KG1 (cell line): ENCODE data around the gene EEF2K.
A peak's percentile ranks its signal among the peaks of the same experiment; 100 is the strongest.
"Not testable (repeated sequence)": the region's sequence is repeated elsewhere in the genome, so short reads cannot be mapped to it uniquely, and the experiment has no call there.

Source experiments
- DNase-seq: peaks from one replicate; lab custom pipeline; 2025; lab: John Stamatoyannopoulos, UW

Gene EEF2K

DNA sequence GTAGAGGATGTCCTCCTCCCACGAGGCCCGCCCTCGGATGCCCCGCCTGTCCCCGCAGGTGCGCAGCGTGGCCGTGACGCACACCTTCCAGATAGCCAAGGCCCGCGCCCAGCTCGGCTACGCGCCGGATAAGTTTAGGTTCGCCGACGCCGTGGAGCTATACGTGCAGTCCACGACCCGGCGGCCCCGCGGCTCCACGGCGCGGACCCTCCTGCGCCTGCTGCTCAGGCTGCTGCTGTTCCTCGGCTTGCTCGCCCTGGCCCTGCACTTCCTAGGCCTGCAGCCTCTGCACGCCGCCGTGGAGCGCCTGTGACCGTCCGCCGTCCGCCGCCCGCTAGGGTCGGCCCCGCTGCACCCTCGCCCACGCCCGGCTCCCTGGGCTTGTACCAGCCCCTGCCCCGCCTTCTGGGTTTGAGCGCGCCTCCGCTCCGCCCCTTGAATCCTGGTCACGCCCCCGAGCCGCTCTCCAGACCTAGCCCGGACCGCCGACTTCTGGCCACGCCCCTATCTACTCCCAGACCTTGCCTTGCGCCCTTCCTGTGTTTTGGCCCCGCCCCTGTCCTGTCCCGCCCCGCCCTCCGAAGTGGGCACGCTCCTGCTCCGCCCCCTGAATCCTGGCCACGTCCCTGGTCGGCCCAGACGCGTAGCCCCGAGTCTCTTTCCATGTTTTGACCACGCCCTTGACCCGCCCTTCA is 15.8 kb upstream of the EEF2K start:
- DNase-seq, result no peak

GRCh38 chr16:22190776-22191531 is 15.1 kb upstream of the EEF2K start:
- DNase-seq, result peak; percentile 95

DNA sequence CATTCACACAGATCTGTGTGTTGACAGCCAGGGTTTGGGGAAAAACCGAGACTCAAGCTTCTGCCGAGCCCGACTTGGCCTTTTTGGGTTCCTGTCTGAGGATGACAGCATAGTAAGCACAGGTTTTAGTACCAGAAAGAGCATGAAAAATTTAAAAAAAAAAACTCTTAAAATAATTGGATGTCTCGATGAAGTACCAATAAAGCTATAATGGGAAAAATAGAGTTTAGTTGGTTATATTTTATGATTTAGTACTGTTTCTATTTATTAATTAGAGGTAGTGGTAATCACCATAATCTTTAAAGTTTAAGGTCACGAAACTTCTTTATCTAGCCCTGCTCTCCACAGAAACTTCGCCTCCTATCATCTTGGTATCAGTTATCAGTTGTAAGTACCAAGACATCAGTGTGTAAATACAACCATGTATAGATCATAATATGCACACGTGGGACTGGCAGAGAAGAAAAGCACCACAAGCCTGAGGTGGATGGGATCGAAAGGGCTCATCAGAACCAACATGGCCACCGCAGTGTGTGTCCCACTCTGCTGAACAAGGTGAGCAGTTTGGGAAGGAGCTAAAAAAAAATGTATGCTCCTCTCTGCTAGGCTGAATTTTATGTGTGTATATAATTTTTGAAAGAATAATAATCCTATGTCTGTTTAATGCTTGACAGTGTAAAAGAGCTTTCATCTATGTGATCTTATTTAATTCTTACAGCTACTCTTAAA is 14.4 kb upstream of the EEF2K start:
- DNase-seq, result peak; percentile 42

DNA sequence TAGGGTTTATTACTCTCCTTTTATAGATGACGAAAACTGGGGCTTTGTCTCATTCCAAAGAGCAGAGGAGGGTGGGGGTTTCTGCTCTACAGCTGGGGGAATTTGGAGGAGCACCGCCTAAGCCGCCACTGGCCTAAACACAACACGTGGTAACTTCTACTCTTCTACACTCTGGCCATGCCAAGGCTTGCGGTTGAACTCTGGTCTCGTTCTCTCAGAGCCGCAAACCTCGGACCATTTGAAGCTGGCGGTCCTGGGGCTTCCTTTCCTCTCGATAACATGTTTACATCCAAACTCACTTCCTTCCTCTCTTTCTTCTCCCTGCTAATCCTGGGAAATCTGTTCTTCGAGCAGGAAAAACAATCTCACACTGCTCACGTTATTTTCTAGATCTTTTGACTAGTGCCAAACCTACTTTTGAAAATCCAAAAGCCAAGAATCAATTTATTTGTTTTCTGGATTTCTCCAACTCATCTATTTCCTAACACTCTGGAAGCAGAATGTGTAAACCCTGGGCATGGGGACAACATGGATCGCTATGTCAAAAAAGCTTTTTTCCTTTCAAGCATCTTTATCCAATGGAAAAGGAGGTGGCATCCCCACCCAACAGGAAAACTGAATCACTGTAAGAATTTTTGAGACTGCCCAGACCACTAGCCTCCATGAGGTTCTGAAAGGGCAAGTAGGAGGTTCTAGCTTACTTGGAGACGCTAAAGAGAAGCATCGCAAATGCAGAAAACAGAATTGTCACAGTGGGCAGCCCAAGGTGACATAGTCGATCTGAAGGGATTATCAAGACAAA is 13.6 kb upstream of the EEF2K start:
- DNase-seq, result peak; percentile 68

DNA sequence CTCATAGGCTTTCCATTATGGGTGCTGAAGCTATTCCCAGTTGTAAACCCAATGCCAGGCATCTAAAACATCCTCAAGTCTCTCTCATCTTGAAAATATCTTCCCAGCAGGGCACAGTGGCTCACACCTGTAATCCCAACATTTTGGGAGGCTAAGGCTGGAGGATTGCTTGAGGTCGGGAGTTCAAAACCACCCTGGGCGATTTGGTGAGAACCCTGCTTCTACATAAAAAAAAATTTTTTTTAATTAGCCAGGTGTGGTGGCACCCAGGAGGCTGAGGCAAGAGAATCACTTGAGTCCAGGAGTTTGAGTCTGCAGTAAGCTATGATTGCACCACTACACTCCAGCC is 13.0 kb upstream of the EEF2K start:
- DNase-seq, result no peak

DNA sequence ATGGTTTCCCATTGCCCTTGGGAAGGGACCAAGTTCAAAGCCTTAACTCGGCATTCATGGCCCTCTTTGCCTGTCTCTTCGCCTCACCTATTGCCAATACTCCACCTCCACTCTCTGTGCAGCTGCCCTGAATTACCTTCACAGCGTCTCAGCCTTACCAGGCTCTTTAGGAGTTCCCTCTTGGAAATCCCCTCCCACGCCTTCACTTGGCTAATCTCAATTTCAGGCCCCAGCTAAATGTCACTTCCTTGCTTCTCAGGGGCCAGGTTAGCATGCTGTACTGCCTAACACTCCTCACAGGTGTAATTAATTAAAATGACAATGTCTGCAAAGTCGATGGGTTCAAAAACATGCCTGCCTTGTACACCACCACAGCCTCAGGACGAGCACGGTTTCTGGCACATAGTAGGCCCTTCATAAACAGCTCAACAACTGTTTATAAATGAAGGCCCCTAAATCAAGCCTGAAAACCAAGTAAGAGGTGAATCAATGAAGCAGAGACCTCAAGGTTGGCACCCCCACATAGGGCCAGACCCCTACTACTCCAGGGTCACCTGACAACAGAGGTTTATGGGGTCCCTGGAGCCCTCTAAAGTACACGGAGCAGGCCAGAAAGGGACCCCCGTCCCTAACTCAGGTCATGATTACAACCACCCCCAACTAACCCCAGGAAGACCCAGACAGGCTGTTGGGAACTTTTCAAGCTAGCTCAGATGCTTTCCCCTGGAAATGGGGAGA is 11.2 kb upstream of the EEF2K start:
- DNase-seq, result no peak

DNA sequence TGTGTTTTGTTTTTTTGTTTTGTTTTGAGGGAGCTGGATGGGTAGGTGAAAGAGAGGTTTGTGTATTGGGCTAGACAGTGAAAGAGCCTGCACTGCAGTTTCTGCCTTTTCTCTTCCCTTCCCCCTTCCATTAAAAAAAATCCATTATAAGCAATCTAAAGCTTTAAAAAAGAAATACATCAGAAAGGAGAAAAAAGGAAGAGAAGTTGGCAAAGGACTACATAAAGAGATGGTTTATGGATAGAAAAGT is 10.7 kb upstream of the EEF2K start:
- no peak for DNase-seq

DNA sequence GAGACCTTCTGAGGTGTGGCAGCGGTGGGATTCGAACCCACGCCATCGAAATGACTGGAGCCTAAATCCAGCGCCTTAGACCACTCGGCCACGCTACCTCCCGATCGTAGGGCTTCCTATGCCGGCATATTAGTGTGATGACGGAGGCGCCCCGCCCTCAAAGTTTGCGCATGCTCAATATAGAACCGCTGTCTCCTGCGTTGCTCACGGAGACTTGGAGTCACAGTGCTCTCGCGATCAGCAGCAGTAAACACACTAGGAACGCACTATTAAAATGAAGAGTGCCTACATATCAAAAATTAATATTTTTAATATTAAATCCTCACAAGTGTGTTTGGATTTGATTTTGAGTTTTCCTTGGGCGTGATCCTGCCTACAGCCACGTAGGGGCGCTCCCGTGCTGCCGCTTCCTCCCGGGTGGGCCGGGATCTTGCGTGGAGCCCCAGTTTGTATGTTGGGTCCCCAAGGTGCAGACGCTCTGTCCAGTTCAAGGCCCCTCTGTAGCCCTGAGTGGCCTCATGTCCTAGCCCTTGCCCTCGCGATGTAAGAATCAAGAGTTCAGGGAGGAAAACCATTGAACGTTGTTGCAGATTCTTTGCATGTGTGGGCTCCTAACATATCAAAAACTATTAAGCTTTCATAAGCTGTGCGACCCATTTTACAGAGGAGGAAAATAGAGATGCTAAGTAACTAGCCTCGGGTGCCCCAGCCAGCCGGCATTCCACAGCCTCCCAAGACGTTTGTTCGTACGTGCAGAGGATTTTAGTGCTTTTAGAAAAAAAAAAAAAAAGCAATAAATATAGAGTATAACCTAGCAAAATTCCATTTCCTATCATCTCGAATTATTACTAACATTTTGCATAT is 10.2 kb upstream of the EEF2K start:
- DNase-seq, result peak; percentile 93

- DNase-seq, result not testable (repeated sequence)
Measured at GRCh38 chr16:22196559-22197168, 9.4 kb upstream of the EEF2K start.

DNA sequence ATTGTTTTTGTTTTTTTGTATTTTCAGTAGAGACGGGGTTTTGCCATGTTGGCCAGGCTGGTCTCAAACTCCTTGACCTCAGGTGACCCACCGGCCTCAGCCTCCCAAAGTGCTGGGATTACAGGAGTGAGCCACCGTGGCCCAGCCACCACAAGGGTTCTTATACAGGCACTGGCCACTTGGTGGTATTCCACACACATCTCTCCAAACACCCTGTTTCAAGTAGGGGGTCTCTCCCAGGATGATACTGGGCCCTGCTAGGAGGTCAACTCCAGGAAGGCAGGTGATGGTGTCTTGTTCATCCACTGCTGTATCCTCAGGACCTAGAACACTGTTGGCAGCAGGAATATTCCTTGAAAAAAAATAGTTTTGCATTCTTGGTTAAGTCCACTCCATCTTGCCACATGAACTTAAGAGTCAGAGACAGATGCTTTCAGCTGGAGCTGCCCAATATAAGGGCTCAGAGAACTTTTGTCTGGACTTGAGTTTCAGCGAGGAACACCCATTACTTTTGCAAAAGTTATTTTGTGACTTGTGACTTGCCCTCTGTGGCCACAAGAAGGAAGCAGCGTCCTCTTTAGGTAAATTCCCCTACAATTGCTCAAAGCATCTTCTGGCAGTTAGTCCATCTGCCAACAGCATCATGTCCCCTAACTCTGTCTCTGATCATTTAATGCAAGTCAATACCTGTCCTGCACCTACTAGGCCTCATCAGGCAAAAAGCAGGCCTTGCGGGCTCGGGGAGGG is 7.4 kb upstream of the EEF2K start:
- no peak for DNase-seq

DNA sequence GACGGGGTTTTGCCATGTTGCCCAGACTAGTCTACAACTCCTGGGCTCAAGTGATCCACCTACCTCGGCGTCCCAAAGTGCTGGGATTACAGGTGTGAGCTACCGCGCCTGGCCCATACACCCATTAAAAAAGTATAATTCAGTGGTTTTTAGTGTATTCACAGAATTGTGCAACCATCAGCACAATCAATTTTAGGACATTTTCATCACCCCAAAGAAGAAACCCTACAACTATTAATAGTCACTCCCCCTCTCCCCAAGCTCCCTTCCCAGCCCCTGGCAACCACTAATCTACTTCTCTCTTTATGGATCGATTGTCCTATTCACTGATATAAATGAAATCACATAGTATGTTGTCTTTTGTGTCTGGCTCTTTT is 3.8 kb upstream of the EEF2K start:
- no peak for DNase-seq

DNA sequence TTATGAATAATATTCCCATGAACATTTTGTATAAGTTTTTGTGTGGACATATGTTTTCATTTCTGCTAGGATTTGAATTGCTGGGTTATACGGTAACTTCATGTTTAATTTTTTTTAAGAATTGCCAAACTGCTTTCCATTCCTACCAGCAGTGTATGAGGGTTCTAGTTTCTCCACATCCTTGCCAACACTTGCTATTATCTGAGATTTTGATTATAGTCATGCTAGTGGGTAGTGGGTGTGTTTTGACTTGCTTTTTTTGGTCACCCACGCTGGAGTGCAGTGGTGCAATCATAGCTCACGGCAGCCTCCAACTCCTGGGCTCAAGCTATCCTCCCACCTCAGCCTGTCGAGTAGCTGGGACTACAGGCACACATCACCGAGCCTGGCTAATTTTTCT is 3.0 kb upstream of the EEF2K start:
- DNase-seq, result no peak

GRCh38 chr16:22204091-22204655 is 1.9 kb upstream of the EEF2K start:
- no peak for DNase-seq

GRCh38 chr16:22205577-22206012 is 483 bp upstream of the EEF2K start:
- DNase-seq, result no peak

GRCh38 chr16:22206842-22207714 is 1.0 kb downstream of the EEF2K start:
- no peak for DNase-seq

- DNase-seq, result no peak
Measured at GRCh38 chr16:22207715-22208360, 1.8 kb downstream of the EEF2K start.

- no peak for DNase-seq
Measured at GRCh38 chr16:22210285-22210684, 4.2 kb downstream of the EEF2K start.

GRCh38 chr16:22210854-22211253 is 4.8 kb downstream of the EEF2K start:
- DNase-seq, result no peak
